Dermis microvascular lymphatic vessel endothelial cell (primary cell): ENCODE measurements around the gene UBQLN4. TPM values are rescaled to one million over a fixed set of nuclear protein-coding genes. Genes with fewer than 3 reads are reported as not detected.

Source experiments
- DNase-seq, 2 donors: peaks; one replicate each; pipeline versions ENCODE4 v3.0.0 to v3.0.0-alpha.2; 2010; ENCODE audit warnings: low read depth in 2 of 2
- total RNA-seq: library from RNA; depleted of rRNA; stranded (reverse); fragments of >200 nt; gene quantifications from 2 replicates; pipeline ENCODE4 v1.2.1, GENCODE V29; 2014

UBQLN4 gene
- total RNA-seq, 1 donor from 2014 or later: 13.1 TPM

DNA sequence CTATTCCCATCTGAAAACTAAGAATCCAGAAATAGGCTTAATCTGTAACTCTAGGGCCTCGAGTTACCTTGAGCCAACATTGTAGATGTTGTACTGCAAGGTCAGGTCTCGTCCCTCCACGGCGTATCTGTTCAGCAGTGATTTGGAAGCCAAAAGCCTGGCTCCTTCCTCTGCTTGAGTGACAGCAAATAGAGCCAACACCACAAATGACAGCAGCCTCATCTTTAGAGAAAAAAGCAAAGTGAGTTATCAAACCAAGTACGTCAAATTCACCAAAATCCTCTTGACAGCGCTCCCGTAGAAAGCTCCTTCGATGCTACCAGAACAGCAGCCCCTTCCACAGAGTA lies 33.7 kb downstream of the UBQLN4 start:
- no peak for DNase-seq

DNA sequence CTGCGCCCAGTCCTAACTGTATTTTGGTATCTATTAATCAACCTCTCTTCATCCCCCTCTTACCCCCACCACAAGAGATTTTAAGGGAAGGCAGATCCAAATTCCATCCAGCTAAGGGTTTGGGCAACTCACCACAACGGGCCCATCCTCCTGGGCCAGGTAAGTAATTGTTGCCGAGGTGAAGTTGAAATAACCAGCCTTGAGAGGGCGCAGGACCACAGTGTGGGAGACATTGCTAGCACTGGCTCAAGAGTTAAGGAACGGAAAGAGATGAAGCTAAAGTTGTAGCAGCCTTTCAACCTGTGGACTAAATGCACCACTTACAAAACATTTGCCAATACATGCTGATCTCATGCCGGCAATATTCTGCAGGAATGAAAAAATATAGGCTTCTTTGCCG lies 38.8 kb downstream of the UBQLN4 start:
- DNase-seq: no peak

DNA sequence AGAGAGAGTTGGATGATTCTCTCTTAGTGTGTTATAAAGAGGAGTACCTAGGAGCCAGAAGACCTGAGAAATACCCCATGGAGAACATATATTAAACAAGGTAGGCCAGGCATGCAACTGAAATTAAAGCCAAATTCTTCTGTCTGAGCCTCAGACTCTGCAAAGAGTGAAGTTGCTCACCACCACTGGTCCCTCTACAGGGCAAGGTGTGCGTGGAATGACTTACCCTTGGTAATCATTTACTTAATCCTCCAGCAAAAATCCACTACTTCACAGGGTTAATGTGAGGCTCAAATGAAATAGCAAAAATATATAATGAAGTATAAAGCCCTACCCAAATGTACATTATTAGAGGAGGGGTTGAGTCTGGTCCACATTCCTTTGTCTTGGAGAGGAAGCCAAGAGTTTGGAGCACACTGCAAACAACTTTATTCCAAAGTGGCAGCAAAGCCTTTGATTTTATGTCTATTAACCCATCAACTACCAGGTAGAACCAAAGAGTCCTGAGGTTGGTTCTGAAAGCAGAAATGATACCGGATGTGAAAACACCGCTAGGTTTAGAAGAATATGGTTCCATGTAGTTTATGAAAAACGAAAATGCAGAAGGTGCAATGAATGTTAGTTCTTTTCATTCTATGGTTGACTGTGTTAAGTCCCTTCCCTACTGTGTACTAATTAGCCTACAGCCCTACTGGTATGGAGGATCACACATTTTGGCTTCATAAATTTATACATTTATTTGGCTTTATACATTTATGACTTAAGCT lies 41.4 kb downstream of the UBQLN4 start:
- DNase-seq: no peak

DNA sequence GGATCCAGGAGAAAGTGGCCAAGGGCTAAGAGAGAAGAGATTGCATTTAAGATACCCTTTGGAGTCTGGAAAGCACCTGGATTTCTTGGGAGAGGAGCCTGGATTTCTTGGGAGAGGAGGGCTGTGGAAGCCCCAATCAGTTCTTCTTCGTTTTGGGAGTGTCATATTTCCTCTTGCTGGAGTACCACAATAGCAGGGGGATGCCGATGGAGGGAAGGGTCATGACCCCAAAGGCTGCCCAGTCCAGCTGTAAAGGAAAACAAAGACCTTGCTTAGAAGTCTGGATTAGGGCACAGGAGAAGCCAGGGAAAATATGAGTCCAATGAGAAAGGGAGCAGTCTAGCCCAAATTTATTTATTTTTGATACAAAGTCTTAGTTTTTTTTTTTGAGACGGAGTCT lies 44.2 kb downstream of the UBQLN4 start:
- no peak for DNase-seq

DNA sequence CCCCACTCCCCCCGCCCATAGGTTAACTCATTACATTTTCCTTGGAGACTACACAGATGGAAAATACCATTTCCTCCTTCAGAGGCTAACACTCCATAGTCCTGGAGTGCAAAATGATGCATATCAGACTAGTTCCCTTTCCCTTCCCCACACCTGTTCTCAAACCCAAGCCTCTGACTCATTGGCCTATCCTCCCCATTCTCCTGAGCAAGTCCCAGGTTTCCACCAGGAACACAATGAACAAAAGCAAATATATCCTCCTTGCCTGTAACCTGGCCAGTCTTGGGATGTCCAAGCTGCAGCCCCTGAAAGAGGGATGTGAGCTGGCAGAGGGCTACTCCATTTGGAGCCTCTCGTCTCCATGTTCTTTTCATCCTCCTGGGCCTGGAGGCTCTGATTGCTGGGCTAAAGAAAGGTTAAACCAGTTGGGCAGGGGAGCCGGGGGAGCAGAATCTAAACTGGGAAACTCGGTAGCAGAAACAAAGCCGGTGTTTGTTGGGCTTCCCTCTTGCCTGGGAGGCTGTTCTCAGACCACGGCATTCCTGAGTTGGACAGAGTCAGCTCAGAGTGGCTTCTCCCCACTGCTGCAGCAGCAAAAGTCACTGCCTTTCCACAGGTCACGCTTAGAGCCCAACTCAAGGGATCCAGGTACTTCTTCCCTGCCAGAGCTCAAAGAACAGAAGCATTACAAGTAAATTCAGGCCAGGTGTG lies 46.8 kb downstream of the UBQLN4 start:
- no peak for DNase-seq

DNA sequence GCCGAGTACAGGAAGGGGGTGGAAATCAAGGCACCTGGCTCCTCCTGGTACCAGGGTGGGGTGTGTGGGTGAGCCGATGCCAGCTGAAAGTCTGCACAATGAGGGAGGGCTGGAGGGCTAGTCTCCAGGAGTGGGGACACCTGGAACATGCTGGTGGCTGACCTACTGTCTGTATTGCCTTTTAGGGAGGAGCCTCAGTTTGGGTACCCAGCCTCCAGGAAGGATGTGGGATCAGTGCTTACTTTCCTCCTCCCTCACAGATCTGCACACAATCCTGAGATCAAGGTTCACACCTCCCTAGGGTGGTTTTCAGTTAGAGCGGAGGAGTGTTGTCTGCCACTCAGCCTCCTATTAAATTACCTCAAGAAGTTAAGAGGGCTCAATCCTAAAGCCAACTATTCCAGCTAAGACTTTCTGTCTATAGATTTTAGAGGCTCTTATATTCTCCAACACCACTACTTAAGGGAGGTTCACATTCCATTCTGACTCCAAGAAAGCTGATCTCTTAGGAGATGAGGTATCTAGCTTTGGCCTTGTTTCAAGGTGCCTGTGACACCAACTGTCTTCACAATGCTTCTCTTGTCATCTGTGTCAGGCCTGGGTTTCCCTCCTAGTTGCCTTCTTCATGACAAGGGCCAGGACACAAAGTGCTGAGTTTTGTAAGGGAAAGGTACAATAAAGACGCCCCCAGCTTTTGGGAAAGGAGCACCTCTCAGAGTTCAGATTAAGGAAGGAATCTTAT lies 48.6 kb downstream of the UBQLN4 start:
- no peak for DNase-seq

DNA sequence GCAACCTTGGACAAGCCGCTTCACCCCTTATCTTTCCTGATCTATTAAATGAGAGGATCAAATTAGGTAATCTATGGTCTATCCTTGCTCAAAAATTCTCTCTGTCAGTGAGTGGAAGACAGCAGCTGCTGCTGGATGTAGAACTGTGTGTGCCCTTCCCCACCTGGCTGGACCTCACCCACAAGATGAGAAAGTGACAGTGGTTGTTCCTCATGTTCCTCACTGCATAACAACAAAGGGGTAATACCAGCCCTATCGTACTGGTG lies 49.7 kb downstream of the UBQLN4 start:
- DNase-seq: no peak

DNA sequence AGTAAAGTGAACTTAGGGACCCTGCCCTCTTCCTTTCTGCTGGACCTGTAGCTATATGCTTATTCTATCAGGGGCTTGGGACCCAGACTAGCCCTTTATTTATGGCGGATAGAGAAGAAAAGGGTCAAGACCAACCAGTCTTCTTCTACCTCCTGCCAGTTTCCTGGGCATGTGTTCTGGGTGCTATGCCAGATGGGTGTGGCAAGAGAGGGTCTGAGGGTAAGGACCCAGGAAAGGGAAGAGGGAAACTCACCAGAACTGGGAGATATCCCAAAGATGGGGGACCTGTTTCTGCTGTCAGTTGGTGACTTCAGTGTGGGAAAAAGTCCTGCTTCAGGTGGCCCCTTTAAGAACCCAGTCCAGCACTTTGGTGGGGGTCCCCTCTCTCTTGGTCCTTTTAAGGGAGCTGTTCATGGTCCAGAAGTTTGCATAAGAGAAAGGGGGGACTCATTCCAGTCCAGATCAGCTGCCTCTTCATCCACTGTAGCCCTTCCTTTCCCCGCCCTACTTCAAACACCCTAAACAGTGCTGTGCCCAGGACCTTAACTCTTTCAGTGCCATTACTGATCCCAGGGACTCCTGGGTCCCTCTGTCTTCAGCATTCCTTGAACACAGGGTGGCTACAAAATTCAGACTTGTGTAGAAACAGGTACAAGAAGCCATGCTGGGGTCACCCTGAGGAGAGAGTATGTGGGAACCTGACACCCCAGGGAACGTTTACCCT lies 51.2 kb downstream of the UBQLN4 start:
- no peak for DNase-seq

DNA sequence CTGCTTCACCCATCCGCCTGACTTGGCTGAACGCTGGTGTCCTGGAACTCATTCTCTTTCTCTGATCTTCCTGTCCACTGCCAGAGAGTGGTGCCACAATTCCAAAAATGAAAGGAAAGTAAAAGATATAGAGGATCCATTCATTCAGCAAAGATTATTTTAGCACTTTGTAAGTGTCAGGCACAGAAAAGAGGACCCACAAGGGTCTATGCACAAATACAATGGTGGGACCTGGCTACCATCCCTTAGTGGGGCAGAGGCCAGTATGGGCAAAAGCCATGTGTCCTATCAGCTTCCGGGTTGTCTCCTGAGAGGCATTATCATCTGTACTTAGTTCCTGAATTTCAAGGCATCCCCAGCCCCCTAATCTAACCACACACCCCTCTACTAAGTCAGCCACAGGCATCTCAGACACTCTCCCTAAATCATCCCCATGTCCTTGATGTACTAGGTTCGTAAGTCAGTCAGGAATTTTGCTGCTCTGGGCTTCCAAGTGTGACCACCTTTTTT lies 51.9 kb downstream of the UBQLN4 start:
- no peak for DNase-seq

DNA sequence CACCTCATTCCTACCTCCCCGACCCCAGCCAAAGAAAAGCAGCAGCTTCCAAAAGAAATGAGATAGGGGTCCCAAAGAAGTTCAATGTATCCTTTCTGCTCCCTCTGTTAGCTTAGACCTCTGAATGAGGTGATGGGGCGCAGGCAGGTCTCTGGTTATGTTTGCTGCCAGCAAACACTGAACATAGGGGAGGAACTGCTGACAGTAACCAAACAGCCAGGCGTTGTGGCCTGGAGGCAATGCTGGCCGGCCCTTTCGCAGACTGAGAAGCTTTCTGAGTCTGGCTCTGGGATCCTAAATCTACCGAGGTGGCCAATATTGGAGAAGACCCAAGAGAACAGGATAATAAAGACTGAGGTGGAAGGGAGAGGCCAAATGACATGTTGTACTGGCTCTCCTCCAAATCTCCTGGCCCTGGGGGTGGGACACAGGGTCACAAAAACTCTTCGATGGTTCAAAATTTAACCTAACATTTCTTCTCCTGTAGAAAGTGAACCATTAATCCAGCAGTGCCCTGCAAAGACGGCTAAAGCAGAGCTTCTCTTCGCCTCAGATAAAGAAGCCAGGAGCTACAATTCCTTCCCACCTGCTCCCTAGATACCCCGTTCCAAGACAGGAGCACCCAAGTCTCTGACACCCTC lies 52.5 kb downstream of the UBQLN4 start:
- DNase-seq: no peak

DNA sequence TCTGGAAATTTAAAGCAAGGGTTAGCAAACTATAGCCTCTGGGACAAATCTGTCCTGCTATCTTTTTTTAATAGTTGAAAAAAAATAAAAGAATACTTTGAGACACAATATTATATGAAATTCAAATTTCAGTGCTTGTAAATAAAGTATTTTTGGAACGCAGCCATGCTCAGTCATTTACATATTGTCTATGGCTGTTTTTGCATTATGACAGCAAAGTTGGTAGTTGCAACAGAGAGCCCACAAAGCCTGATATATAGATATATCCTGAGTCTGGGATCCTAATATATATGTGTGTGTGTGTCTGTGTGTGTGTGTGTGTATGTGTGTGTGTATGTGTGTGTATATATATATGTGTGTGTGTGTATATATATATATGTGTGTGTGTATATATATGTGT lies 53.6 kb downstream of the UBQLN4 start:
- no peak for DNase-seq

DNA sequence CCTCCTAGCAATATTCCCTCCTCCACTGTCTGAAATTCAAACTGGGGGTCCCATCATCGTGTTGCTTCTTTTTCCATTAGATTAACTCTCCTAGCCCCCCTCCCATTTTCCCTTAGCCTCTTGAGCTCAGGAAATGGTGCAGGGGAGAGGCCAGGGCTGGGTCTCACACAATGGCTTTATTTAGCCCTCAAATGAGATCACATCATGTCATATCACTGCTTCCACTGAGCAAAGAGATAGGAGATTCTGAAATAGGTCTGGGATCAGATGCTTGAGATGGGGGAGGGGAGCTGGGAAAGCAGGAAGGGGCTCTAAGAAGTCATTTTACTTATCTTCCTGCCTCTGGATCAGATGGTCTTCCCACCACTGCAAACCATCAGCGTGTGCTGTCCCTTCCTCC lies 57.4 kb downstream of the UBQLN4 start:
- DNase-seq: no peak

DNA sequence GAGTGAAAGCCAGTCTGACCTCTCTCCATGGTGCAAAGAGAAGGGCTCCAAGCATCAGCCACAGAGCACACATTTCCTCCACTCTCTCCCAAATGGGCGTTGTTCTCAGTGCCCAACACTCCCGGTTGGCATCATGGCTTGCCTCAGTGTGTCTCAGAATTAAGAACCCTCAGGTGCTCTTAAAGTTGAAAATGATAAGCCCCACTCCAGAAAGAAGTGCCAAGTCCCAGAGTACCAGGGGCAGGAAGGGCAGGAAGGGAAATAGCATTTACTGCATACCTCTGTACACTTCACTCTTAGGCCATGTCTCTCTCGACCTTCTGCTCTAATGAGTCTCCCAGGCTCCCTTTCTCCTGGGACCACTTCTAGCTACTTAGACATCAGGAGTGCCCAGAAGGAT lies 60.0 kb downstream of the UBQLN4 start:
- no peak for DNase-seq

DNA sequence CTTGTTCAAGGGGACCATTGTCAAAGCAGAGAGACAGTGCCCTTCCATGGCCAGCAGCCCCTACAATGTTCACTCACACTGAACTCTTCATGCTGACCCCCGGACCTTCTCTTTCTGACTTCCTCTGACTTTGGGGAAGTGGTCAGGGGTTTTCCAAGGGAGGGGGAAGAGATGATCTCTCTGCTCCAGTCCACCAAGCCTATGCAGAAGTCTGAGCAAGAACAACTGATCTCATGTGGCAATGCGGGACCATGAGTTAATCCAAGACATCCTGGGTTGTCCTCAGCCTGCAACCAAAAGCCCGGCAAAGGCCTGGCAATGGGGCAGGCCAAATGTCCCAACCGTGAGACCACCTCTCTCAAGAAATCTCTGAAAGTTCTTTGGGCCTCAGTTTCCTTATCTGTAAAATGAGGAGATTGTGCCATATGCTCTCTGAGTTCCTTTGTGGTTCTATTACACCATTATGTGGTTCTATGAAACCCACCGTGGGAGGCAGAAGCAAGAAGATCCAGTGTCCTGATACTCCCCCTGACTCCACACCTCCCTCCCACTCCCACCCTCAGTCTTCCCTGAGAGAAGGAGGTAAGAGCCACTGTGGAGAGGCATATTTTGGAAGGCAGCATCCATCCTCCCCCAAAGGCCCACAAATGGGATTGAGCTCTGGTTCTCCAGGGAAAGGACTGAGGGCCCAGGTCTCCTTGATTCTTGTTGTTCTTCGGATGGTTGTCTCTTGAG lies 63.4 kb downstream of the UBQLN4 start:
- no peak for DNase-seq

DNA sequence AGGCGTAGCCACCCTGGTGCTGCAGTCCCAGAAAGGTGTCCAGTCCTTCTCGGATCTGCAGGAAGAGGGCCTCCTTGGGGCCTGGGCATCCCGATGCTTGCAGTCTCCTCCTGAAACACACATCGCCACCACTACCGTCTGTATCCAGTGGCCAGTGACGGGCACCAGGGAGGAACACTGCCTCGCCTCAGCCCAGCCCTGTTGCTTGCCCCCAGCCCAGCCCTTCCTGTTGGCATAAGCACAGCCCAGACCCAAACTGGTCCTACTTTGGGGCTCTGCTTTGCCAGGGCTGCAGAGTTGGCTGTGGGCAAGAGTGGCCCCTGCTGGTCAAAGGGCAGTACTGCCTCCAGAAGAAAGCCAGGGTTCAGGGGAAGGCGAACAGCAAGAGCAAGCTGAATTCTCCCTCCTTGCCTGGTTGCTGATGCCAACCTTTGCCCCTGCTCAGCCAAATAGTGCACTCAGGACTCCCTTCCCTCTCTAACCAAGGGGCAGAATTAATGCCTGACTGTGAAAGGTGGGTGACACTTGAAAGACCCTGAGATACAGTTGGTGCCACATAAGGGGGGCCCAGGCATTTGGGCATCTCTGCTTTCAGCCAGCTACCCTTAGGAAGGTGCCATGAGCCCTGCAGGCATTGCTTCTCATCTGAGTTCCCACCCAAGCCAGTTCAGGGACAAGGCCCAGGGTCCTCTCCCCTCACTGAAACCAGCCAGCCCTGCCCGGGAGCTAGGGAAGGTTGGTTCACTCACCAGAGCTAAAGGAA lies 64.2 kb downstream of the UBQLN4 start:
- peak in 1 of 2 donors; percentile 65 for DNase-seq

Other genes with a start within 250 kb of the UBQLN4 start
- 16.3 and 23.6 TPM in 2 replicates for gene GON4L, start 196.6 kb downstream of the UBQLN4 start, total RNA-seq
- 14.2 and 20.3 TPM in 2 replicates for gene SYT11, start 194.2 kb downstream of the UBQLN4 start, total RNA-seq
- 18.2 and 36.3 TPM in 2 replicates for gene RIT1, start 142.4 kb downstream of the UBQLN4 start, total RNA-seq
- 14.6 and 18.6 TPM in 2 replicates for gene KHDC4, start 119.4 kb downstream of the UBQLN4 start, total RNA-seq
- gene RXFP4, start 112.2 kb downstream of the UBQLN4 start, total RNA-seq: not detected in 2 replicates
- 69.4 and 75.9 TPM in 2 replicates for gene ARHGEF2, start 75.3 kb downstream of the UBQLN4 start, total RNA-seq
- gene SSR2, start 32.8 kb downstream of the UBQLN4 start, total RNA-seq: 323 and 635 TPM in 2 replicates
- gene LAMTOR2, start 984 bp upstream of the UBQLN4 start, total RNA-seq: 83.2 and 89.3 TPM in 2 replicates
- gene RAB25, start 7.4 kb upstream of the UBQLN4 start, total RNA-seq: not detected in 2 replicates
- 3.6 and 7.0 TPM in 2 replicates for gene MEX3A, start 28.7 kb upstream of the UBQLN4 start, total RNA-seq
- gene LMNA, start 60.9 kb upstream of the UBQLN4 start, total RNA-seq: 402 and 626 TPM in 2 replicates
- gene SEMA4A, start 99.8 kb upstream of the UBQLN4 start, total RNA-seq: 0.39 and 0.51 TPM in 2 replicates
- 9.0 and 15.6 TPM in 2 replicates for gene SLC25A44, start 140.3 kb upstream of the UBQLN4 start, total RNA-seq
- 52.0 and 70.2 TPM in 2 replicates for gene PMF1, start 159.2 kb upstream of the UBQLN4 start, total RNA-seq
- gene BGLAP, start 188.4 kb upstream of the UBQLN4 start, total RNA-seq: 0.26 and 0.63 TPM in 2 replicates
- gene PAQR6, start 194.3 kb upstream of the UBQLN4 start, total RNA-seq: 0.38 and 0.39 TPM in 2 replicates
- gene SMG5, start 229.0 kb upstream of the UBQLN4 start, total RNA-seq: 36.6 and 58.9 TPM in 2 replicates
- gene TMEM79, start 230.5 kb upstream of the UBQLN4 start, total RNA-seq: 0.51 and 0.90 TPM in 2 replicates
- gene GLMP, start 241.9 kb upstream of the UBQLN4 start, total RNA-seq: 52.4 and 80.7 TPM in 2 replicates
- 0.13 TPM in 2 replicates for gene VHLL, start 245.5 kb upstream of the UBQLN4 start, total RNA-seq